GM21526 (cell line): ENCODE data around the gene HDAC6.
"Not testable (repeated sequence)": the region's sequence is repeated elsewhere in the genome, so short reads cannot be mapped to it uniquely, and the experiment has no call there.

Experiments
- ATAC-seq: cut with Tn5 transposase; IDR thresholded peaks from one replicate; pipeline ENCODE4 v1.9.1; 2021; ENCODE audit warnings: moderate library complexity; ENCODE audit not compliant: unreplicated experiment, low FRiP score

HDAC6 gene

GRCh38 chrX:48864210-48864609, 62.3 kb downstream of the HDAC6 start:
- ATAC-seq: no peak

- ATAC-seq: not testable (repeated sequence)
Measured at GRCh38 chrX:48872017-48872416, 70.2 kb downstream of the HDAC6 start.
